Keratinocyte (primary cell): ENCODE data around the gene OTOGL. TPM values are rescaled to one million over a fixed set of nuclear protein-coding genes. Genes with fewer than 3 reads are reported as not detected.

Source experiments
- DNase-seq: peaks from one replicate; pipeline ENCODE4 v3.0.0-alpha.2; 2011; ENCODE audit warnings: low read depth, missing footprints, low spot score
- FAIRE-seq: peaks from 2 replicates; lab custom pipeline; 2011; peaks lifted over from hg19 to GRCh38; lab: Jason Lieb, UNC
- H2AFZ ChIP-seq: 2 replicates; pipeline ENCODE4 v1.6.0; 2012; ENCODE audit warnings: low read length, control low read depth, inconsistent platforms; ENCODE audit not compliant: control insufficient read depth
- H3K27ac ChIP-seq: 2 replicates; pipeline ENCODE4 v1.5.1; 2011; ENCODE audit warnings: low read length; ENCODE audit not compliant: control insufficient read depth, insufficient read depth
- H3K27me3 ChIP-seq: 3 replicates; pipeline ENCODE4 v1.6.0; 2011; ENCODE audit warnings: low read length; ENCODE audit not compliant: control insufficient read depth, insufficient read depth; ENCODE audit errors: extremely low read depth
- H3K36me3 ChIP-seq, 2 experiments: 2 replicates in 1 of 2; 3 replicates in 1 of 2; pipeline ENCODE4 v1.5.1; 2011; ENCODE audit warnings: low read length in 2 of 2, mild to moderate bottlenecking in 1 of 2; ENCODE audit not compliant: control insufficient read depth in 2 of 2, insufficient read depth in 2 of 2; ENCODE audit errors: extremely low read depth in 1 of 2
- H3K4me1 ChIP-seq: 3 replicates; pipeline ENCODE4 v1.5.1; 2011; ENCODE audit warnings: low read length; ENCODE audit not compliant: control insufficient read depth, insufficient read depth; ENCODE audit errors: extremely low read depth
- H3K4me2 ChIP-seq: 3 replicates; pipeline ENCODE4 v1.6.0; 2011; ENCODE audit warnings: low read depth, low read length; ENCODE audit not compliant: control insufficient read depth, insufficient read depth; ENCODE audit errors: extremely low read depth
- H3K4me3 ChIP-seq, 3 experiments: fragments of 200-600 bp in 1 of 3; sonication (generic) in 1 of 3; 2 replicates in 2 of 3; 3 replicates in 1 of 3; pipeline ENCODE4 v1.5.1; 2011 to 2016; ENCODE audit warnings: low read length in 3 of 3, mild to moderate bottlenecking in 3 of 3, control low read depth in 2 of 3, inconsistent platforms in 1 of 3, low read depth in 1 of 3, mixed read lengths in 1 of 3, mixed run types in 1 of 3, moderate library complexity in 1 of 3; ENCODE audit not compliant: control insufficient read depth in 2 of 3, insufficient read depth in 2 of 3; ENCODE audit errors: extremely low read depth in 1 of 3
- H3K79me2 ChIP-seq: 2 replicates; pipeline ENCODE4 v1.6.0; 2012; ENCODE audit warnings: low read length; ENCODE audit not compliant: control insufficient read depth, insufficient read depth
- H3K9ac ChIP-seq: 3 replicates; pipeline ENCODE4 v1.6.0; 2011; ENCODE audit warnings: low read length; ENCODE audit not compliant: control insufficient read depth, insufficient read depth; ENCODE audit errors: extremely low read depth
- H3K9me1 ChIP-seq: 3 replicates; pipeline ENCODE4 v1.6.0; 2011; ENCODE audit warnings: low read length; ENCODE audit not compliant: control insufficient read depth, insufficient read depth; ENCODE audit errors: extremely low read depth
- H3K9me3 ChIP-seq: 2 replicates; pipeline ENCODE4 v1.5.1; 2012; ENCODE audit warnings: low read depth, low read length; ENCODE audit not compliant: control insufficient read depth
- H4K20me1 ChIP-seq: 3 replicates; pipeline ENCODE4 v1.6.0; 2011; ENCODE audit warnings: low read length; ENCODE audit not compliant: control insufficient read depth, insufficient read depth; ENCODE audit errors: extremely low read depth
- EZH2 ChIP-seq: IDR thresholded peaks from one replicate; pipeline ENCODE4 v1.6.1; 2012; ENCODE audit warnings: inconsistent platforms, mild to moderate bottlenecking, low read length, moderate library complexity
- dilution Hi-C: fragments of 300-500 bp; cut with MboI; formaldehyde crosslinking; loops from one replicate; pipeline ENCODE4 v1.7.0; 2020; ENCODE audit warnings: low sequenced_read_pairs; ENCODE audit not compliant: extremely low pct_ligation_motif_present
- polyA plus RNA-seq, 5 experiments: library from polyadenylated mRNA; depleted of rRNA in 3 of 5; stranded (reverse) in 3 of 5; stranded (forward) in 1 of 5; unstranded in 1 of 5; fragments of >200 nt; gene quantifications; 1 replicate in 1 of 5; 2 replicates in 3 of 5; 3 replicates in 1 of 5; pipeline versions ENCODE4 v1.2.1 to v1.2.3, GENCODE V29; 2011 to 2012; ENCODE audit warnings: missing spikeins in 2 of 5, low read depth in 1 of 5, low replicate concordance in 1 of 5
- TF ChIP-seq, protein P1 (sequence below), 3 experiments: IDR thresholded peaks in 1 of 3; conservative IDR thresholded peaks in 1 of 3; optimal IDR thresholded peaks in 1 of 3; 2 replicates in 2 of 3; 3 replicates in 1 of 3; pipeline versions ENCODE3 to v1.5.1; 2011; ENCODE audit warnings: low read length in 3 of 3, mild to moderate bottlenecking in 3 of 3, moderate library complexity in 2 of 3, control low read depth in 1 of 3, inconsistent platforms in 1 of 3; ENCODE audit not compliant: insufficient read depth in 2 of 3; ENCODE audit errors: extremely low read depth in 1 of 3

OTOGL gene
- polyA plus RNA-seq, 1 donor (not counting 4 experiments of a cell fraction or from before 2014, with no cell fraction given) = 0.08 TPM

DNA sequence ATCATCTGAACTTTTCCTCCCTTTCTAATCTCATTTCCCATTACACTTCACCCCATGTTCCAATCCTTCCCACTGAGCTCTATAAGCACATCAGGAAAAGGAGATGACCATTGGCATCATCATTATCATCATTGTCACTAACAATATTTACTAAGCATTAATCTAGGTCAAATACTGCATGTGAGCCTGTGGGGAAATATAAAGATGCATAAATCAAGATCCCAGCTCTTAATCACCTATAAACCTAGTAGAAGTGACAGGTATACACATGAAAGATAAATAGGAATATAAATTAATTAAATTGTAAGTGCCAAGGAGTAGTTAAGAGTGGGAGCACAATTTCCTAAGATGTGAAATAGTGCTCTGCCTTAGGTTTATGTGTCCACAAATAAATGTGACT is 100.6 kb downstream of the OTOGL start:
- Histone ChIP-seq H3K27ac (no peak overlapping the region), H3K36me3 (no peaks in the 10 kb centered on the region), H3K4me3 (no peak overlapping the region), H3K27me3 (no peaks in the 10 kb centered on the region), H4K20me1 (no peaks in the 10 kb centered on the region), H3K4me2 (no peak overlapping the region), H3K9ac (no peak overlapping the region), H2AFZ (no peak overlapping the region), H3K9me3 (no peaks in the 10 kb centered on the region), H3K79me2 (no peaks in the 10 kb centered on the region), H3K4me1 (no peaks in the 10 kb centered on the region), H3K9me1 (no peaks in the 10 kb centered on the region)
- dilution Hi-C loops = no loop called here
- DNase-seq = no peak
- no peak for TF ChIP-seq EZH2
- FAIRE-seq = no peak

DNA sequence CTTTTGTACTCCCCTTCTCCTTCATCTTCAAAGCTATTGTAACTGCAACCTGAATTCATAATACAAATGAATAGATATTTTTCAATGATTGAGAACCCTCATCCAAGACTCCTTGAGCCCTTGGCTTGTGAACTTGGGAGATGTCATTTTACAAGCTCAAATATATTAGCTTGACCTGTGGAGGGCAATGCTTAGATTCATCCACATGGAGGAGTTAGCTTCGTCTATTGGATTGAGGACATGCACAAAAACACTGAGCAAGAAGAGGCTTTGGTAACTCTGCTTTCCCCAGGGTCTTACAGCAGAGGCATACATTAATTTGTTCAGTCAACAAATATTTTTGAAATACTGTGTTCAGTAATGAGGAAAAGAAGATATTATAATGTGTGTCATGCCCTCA is 101.1 kb downstream of the OTOGL start:
- Histone ChIP-seq H3K9me1 (no peaks in the 10 kb centered on the region), H2AFZ (no peak overlapping the region), H3K79me2 (no peaks in the 10 kb centered on the region), H3K9ac (no peak overlapping the region), H3K36me3 (no peaks in the 10 kb centered on the region), H3K9me3 (no peaks in the 10 kb centered on the region), H3K27ac (no peak overlapping the region), H3K4me1 (no peaks in the 10 kb centered on the region), H4K20me1 (no peaks in the 10 kb centered on the region), H3K4me3 (no peak overlapping the region), H3K4me2 (no peak overlapping the region), H3K27me3 (no peaks in the 10 kb centered on the region)
- DNase-seq (no peak), FAIRE-seq (no peak)
- dilution Hi-C loops = no loop called here
- TF ChIP-seq, protein P1, sequence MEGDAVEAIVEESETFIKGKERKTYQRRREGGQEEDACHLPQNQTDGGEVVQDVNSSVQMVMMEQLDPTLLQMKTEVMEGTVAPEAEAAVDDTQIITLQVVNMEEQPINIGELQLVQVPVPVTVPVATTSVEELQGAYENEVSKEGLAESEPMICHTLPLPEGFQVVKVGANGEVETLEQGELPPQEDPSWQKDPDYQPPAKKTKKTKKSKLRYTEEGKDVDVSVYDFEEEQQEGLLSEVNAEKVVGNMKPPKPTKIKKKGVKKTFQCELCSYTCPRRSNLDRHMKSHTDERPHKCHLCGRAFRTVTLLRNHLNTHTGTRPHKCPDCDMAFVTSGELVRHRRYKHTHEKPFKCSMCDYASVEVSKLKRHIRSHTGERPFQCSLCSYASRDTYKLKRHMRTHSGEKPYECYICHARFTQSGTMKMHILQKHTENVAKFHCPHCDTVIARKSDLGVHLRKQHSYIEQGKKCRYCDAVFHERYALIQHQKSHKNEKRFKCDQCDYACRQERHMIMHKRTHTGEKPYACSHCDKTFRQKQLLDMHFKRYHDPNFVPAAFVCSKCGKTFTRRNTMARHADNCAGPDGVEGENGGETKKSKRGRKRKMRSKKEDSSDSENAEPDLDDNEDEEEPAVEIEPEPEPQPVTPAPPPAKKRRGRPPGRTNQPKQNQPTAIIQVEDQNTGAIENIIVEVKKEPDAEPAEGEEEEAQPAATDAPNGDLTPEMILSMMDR (optimal IDR thresholded peaks at IDR 0.05 in 1 of 3, IDR thresholded peaks at IDR 0.05 in 1 of 3, conservative IDR thresholded peaks at IDR 0.05 in 1 of 3; ENCODE audit: extremely low read depth in 1 of 3, insufficient read depth in 2 of 3, low read length in 3 of 3) = no peak
- TF ChIP-seq EZH2 = no peak

DNA sequence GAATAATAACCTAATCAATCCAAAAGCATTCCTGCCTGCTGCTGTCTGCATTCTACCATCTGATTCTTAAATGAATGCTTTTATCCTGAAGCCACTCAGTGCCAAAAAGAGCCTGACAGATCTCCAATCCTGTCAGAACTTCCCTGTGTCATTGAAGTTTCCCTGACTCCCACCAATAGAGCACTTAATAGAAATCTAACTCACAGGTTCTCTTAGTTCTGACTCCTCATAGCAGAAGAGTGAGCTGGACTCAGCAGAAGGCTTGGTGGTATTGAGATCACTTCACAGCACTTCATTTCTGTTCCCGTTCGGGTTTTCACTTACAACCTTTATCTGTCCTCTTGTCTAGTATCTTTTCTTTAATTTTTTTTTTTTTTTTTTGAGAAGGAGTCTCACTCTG is 102.6 kb downstream of the OTOGL start:
- H3K9ac ChIP-seq = no peak overlapping the region
- H3K9me3 ChIP-seq = no peaks in the 10 kb centered on the region
- H3K27ac ChIP-seq = no peak overlapping the region
- H3K4me3 ChIP-seq = no peak overlapping the region
- no peaks in the 10 kb centered on the region for H3K27me3 ChIP-seq
- H2AFZ ChIP-seq = no peak overlapping the region
- dilution Hi-C loops = no loop called here
- no peaks in the 10 kb centered on the region for H3K79me2 ChIP-seq
- no peaks in the 10 kb centered on the region for H4K20me1 ChIP-seq
- no peaks in the 10 kb centered on the region for H3K9me1 ChIP-seq
- H3K4me2 ChIP-seq = no peak overlapping the region
- TF ChIP-seq, protein P1 (optimal IDR thresholded peaks at IDR 0.05 in 1 of 3, IDR thresholded peaks at IDR 0.05 in 1 of 3, conservative IDR thresholded peaks at IDR 0.05 in 1 of 3; ENCODE audit: extremely low read depth in 1 of 3, insufficient read depth in 2 of 3, low read length in 3 of 3) = no peak
- no peak for TF ChIP-seq EZH2
- no peaks in the 10 kb centered on the region for H3K4me1 ChIP-seq
- DNase-seq = no peak
- H3K36me3 ChIP-seq = no peaks in the 10 kb centered on the region
- no peak for FAIRE-seq
